ENCODE measurements around the gene BMF. TPM values are rescaled to one million over a fixed set of nuclear protein-coding genes. Genes with fewer than 3 reads are reported as not detected.
"Not testable (repeated sequence)": the region's sequence is repeated elsewhere in the genome, so short reads cannot be mapped to it uniquely, and the experiment has no call there.

BMF gene
- total RNA-seq, 1 experiment from 2014 or later = 81.5 TPM

GRCh38 chr15:40146037-40146436 is 37.4 kb upstream of the BMF start:
- no peak overlapping the region for H3K27ac Mint-ChIP-seq (ENCODE audit: unreplicated experiment)
- no peak overlapping the region for H3K4me3 ChIP-seq (ENCODE audit: low read depth, low read length)
- TF ChIP-seq CTCF (IDR thresholded peaks at IDR 0.05; ENCODE audit: insufficient read depth in 1 of 2, low read depth in 1 of 2, low read length in 1 of 2, severe bottlenecking in 1 of 2, unreplicated experiment in 1 of 2) = no peak
- H3K4me1 Mint-ChIP-seq (ENCODE audit: low read depth, unreplicated experiment) = no peaks in the 10 kb centered on the region
- no peaks in the 10 kb centered on the region for H3K36me3 ChIP-seq (ENCODE audit: control insufficient read depth, insufficient read depth, low read length)
- BruUV-seq (replicated peaks) = no TSS peak
- ChIA-PET CTCF (no interaction called here), POLR2A (no interaction called here)
- no peaks in the 10 kb centered on the region for H3K9me3 ChIP-seq
- H3K4me3 Mint-ChIP-seq (ENCODE audit: unreplicated experiment) = no peak overlapping the region
- no peaks in the 10 kb centered on the region for H3K27me3 ChIP-seq (replicated peaks; ENCODE audit: control insufficient read depth, insufficient read depth, low read length)
- no peaks in the 10 kb centered on the region for H3K36me3 Mint-ChIP-seq (ENCODE audit: insufficient read depth, unreplicated experiment)
- no peaks in the 10 kb centered on the region for H3K27me3 Mint-ChIP-seq (ENCODE audit: insufficient read depth, unreplicated experiment)
- DNase-seq = no peak
- intact Hi-C loops (cut with micrococcal nuclease; ENCODE audit: unreplicated experiment) = no loop called here
- H3K4me1 ChIP-seq = no peaks in the 10 kb centered on the region
- no peaks in the 10 kb centered on the region for H3K9me3 Mint-ChIP-seq (ENCODE audit: unreplicated experiment)

- ChIA-PET POLR2A (no interaction called here), CTCF (no interaction called here)
- BruUV-seq (replicated peaks) = no TSS peak
- H3K9me3 ChIP-seq = no peaks in the 10 kb centered on the region
- no peaks in the 10 kb centered on the region for H3K27me3 ChIP-seq (replicated peaks; ENCODE audit: control insufficient read depth, insufficient read depth, low read length)
- Mint-ChIP-seq H3K27me3 (ENCODE audit: insufficient read depth, unreplicated experiment) (no peaks in the 10 kb centered on the region), H3K36me3 (ENCODE audit: insufficient read depth, unreplicated experiment) (no peaks in the 10 kb centered on the region), H3K27ac (ENCODE audit: unreplicated experiment) (no peak overlapping the region), H3K4me3 (ENCODE audit: unreplicated experiment) (no peak overlapping the region), H3K9me3 (ENCODE audit: unreplicated experiment) (no peaks in the 10 kb centered on the region), H3K4me1 (ENCODE audit: low read depth, unreplicated experiment) (no peaks in the 10 kb centered on the region)
- DNase-seq = no peak
- TF ChIP-seq CTCF (IDR thresholded peaks at IDR 0.05; ENCODE audit: insufficient read depth in 1 of 2, low read depth in 1 of 2, low read length in 1 of 2, severe bottlenecking in 1 of 2, unreplicated experiment in 1 of 2) = no peak
- H3K4me1 ChIP-seq = no peaks in the 10 kb centered on the region
- no peaks in the 10 kb centered on the region for H3K36me3 ChIP-seq (ENCODE audit: control insufficient read depth, insufficient read depth, low read length)
- intact Hi-C loops (cut with micrococcal nuclease; ENCODE audit: unreplicated experiment) = no loop called here
- no peak overlapping the region for H3K4me3 ChIP-seq (ENCODE audit: low read depth, low read length)
These were observed 33.7 kb upstream of the BMF start for GRCh38 chr15:40142428-40142827.

GRCh38 chr15:40138201-40138570 is 29.5 kb upstream of the BMF start:
- POLR2A ChIA-PET = interaction anchor here (0.6 kb wide), 1 partner anchor 557 kb away, joined by 5 read pairs; the partner anchor contains the start of gene THBS1

More at GRCh38 chr15:40138201-40138570, 29.5 kb upstream of the BMF start:
- CTCF ChIA-PET; intact Hi-C loops (cut with micrococcal nuclease; ENCODE audit: unreplicated experiment); H3K9me3 Mint-ChIP-seq (ENCODE audit: unreplicated experiment); H3K36me3 ChIP-seq (ENCODE audit: control insufficient read depth, insufficient read depth, low read length); H3K4me3 Mint-ChIP-seq (ENCODE audit: unreplicated experiment); H3K27me3 Mint-ChIP-seq (ENCODE audit: insufficient read depth, unreplicated experiment); BruUV-seq (replicated peaks); DNase-seq; H3K27me3 ChIP-seq (replicated peaks; ENCODE audit: control insufficient read depth, insufficient read depth, low read length); H3K36me3 Mint-ChIP-seq (ENCODE audit: insufficient read depth, unreplicated experiment); H3K27ac Mint-ChIP-seq (ENCODE audit: unreplicated experiment); H3K4me3 ChIP-seq (ENCODE audit: low read depth, low read length); H3K4me1 Mint-ChIP-seq (ENCODE audit: low read depth, unreplicated experiment); H3K4me1 ChIP-seq; H3K9me3 ChIP-seq: not testable (repeated sequence)

All from Caco-2 (cell line).